ENCODE results near the gene HMOX1.
A peak's percentile ranks its signal among the peaks of the same experiment; 100 is the strongest.
"Not testable (repeated sequence)": the region's sequence is repeated elsewhere in the genome, so short reads cannot be mapped to it uniquely, and the experiment has no call there.

Gene HMOX1

GRCh38 chr22:35381424-35382009, 621 bp downstream of the HMOX1 start:
- no peak for DNase-seq

GRCh38 chr22:35383679-35384071, 2.8 kb downstream of the HMOX1 start:
- no peak for DNase-seq

GRCh38 chr22:35384527-35384926, 3.6 kb downstream of the HMOX1 start:
- DNase-seq: no peak

DNA sequence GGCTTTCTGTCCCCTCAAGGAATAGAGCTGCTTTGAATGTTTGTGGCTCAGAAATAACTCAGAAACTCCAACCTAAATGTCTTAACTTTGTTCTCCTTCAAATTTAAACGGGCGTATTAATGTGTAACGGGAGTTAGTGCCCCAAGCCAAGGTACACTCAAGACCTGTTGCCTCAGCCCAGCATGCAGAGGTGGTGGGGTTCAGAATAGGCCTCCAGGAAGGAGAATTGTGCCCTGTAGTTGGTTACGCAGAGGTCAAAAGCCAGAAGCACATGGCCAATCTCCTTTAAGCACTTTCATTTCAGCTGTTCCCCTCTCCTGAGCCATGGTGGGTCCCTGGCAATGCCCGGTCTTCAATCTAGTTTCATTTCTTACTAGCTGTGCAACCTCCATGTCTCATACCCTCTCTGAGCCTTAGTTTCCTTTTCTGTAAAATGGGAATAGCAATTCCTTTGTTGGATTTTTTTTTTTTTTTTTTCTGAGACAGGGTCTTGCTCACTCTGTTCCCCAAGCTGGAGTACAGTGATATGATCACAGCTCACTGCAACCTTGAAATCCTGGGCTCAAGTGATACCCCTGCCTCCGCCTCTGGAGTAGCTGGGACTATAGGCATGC, 4.2 kb downstream of the HMOX1 start:
- no peak for DNase-seq

- DNase-seq: no peak
Measured at GRCh38 chr22:35386670-35387288, 5.9 kb downstream of the HMOX1 start.

DNA sequence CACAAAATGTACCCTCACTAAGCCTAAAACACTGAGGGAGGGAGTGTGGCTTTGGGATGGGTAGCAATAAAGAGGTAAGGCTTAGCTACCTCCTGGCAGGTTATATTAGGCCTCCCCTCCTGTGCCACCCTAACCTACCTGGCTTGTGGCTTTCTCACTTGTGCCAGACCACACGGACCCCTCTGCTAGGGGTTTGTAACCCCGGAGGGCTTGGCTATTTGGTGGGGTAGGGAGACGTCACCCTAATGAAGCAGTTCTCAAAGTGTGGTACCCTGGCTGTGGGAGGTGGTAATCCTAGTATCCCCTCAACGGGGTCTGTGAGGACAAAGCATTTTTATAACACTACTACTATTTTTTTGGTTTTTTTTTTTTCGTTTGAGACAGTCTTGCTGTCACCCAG, 10.0 kb downstream of the HMOX1 start:
- DNase-seq: no peak

GRCh38 chr22:35392357-35392756, 11.5 kb downstream of the HMOX1 start:
- no peak for DNase-seq

GRCh38 chr22:35393116-35394010, 12.5 kb downstream of the HMOX1 start:
- no peak for DNase-seq

DNA sequence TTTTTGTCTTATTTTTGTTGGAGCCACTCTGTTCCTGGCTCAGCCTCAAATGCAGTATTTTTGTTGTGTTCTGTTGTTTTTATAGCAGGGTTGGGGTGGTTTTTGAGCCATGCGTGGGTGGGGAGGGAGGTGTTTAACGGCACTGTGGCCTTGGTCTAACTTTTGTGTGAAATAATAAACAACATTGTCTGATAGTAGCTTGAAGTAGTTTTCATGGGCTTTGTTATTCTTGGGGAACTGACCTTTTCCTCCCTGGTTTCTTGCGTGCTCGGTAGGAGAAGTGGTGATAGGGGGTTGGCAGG, 13.1 kb downstream of the HMOX1 start:
- DNase-seq: no peak

DNA sequence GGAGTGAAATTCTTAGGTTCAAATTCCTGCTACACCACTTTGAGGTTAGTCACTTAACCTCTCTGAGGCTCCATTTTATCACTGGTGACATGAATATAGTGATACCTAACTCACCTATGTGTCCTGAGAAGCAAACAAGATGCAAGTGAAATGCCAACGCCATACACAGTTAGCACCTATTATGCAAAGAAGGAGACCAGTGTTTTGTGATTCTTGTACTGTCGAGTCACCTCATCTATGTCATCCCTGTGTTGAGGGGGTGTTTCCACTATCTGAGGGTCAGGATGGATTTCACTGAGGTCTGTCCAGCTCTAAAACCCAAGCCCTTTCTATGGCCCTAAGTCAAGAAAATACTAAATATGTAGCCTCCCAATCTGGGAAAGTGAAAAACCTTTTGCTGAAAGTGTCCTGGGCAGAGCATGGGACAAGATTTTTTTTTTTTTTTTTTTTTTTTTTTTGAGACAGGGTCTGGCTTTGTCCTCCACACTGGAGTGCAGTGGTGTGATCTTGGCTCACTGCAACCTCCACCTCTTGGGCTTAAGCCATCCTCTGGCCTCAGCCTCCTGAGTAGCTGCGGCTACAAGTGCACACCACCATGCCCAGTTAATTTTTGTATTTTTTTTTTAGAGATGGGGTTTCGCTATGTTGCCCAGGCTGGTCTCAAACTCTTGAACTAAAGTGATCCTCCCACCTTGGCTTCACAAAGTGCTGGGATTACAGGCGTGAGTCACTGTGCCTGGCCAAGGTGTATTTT, 14.1 kb downstream of the HMOX1 start:
- DNase-seq: no peak

GRCh38 chr22:35396622-35397021, 15.7 kb downstream of the HMOX1 start:
- not testable (repeated sequence) for DNase-seq

GRCh38 chr22:35397095-35397904, 16.4 kb downstream of the HMOX1 start:
- no peak for DNase-seq

DNA sequence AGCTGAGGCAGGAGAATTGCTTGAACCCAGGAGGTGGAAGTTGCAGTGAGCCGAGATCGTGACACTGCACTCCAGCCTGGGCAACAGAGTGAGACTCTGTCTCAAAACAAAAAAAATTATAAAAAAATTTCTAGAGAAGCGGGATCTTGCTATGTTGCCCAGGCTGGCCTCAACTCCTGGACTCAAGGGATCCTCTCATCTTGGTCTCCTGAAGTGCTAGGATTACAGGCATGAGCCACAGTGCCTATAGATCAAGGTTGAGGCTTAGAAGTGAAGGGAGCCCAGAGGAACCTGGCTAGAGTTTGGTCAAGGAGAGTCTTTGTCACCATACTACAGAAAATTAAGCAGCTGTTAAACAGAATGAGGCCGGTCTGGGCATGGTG, 17.7 kb downstream of the HMOX1 start:
- DNase-seq: no peak

DNA sequence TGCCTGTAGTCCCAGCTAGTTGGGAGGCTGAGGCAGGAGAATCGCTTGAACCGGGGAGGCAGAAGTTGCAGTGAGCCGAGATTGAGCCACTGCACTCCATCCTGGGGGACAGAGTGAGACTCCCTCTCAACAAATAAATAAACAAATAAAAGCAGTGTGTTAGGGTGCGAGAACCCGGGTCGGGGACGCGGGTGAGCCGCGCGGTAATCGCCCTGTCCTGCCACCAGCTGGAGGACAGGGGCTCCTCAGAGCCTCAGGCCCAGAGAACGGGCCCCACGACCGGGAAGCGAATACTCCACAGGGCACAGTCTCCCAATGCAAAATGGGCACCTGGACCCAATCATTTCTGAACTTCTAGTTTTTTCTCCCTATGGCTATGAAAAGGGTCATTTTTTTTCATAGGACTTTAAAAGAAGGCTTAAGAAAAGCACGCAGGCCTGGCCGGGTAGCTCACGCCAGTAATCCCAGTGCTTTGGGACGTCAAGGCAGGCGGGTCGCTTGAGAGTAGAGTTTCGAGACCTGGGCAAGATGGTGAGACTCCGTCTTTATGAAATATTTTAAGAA, 18.3 kb downstream of the HMOX1 start:
- DNase-seq: no peak

GRCh38 chr22:35399678-35400500, 19.0 kb downstream of the HMOX1 start, which contains the start of gene MCM5:
Gene MCM5, plus strand, starts transcription at chr22:35400140. Its CDS starts 299 bp downstream, at chr22:35400439.
- peak; percentile 96 for DNase-seq

GRCh38 chr22:35400501-35400790, 19.6 kb downstream of the HMOX1 start:
- peak; percentile 11 for DNase-seq

- no peak for DNase-seq
Measured at GRCh38 chr22:35401863-35402262, 21.0 kb downstream of the HMOX1 start.

DNA sequence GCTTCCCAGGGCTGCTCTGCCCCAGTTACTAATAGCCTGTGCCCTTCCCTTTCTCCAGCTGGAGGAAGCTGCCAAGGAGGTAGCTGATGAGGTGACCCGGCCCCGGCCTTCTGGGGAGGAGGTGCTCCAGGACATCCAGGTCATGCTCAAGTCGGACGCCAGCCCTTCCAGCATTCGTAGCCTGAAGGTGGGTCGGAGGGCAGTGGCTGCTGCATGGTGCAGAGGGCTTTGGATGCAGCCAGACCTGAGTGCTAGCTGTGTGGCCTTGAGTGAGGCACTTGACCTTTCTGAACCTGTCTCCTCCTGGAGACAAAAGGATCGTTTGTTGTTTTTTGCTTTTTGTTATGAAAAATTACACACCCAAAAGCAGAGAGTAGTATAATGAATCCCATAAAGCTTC, 22.5 kb downstream of the HMOX1 start:
- no peak for DNase-seq

- no peak for DNase-seq
Measured at GRCh38 chr22:35404176-35404575, 23.3 kb downstream of the HMOX1 start.

- no peak for DNase-seq
Measured at GRCh38 chr22:35406443-35406842, 25.5 kb downstream of the HMOX1 start.

DNA sequence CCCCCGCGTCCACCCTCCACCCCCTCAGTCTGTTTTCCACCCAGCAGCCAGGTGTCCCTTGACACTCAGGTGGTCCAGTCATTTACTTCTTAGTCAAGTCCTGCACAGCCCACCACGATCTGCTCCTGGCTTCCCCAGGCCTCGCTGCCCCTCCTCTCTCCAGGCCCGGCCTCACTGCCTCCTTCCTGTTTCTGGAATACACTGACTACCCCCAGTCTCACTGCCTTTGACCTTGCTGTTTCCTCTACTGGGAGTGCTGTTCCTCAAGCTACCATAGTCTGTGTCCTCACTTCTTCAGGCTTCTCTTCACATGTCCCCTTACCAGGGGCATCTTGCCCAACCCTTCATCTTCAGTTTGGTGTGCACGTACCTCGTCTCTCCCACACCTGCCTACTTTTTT, 26.5 kb downstream of the HMOX1 start:
- no peak for DNase-seq

Data from activated CD4-positive, alpha-beta T cell treated with anti-CD3 and anti-CD28 coated beads, Interleukin-2, amount 50 U/mL, for 1 hour (primary cell).